SK-N-SH treated with all-trans-retinoic acid at 6 μM for 48 hours (cell line): ENCODE measurements around the gene ITGAV.

Experiments used
- ATAC-seq: fragments of 200-7000 bp; cut with Tn5 transposase; 3 replicates; pipeline ENCODE4 v1.9.1; 2020; ENCODE audit warnings: mild to moderate bottlenecking, moderate library complexity
- ARNTL ChIP-seq: fragments of 450-650 bp; formaldehyde crosslinking; IDR thresholded peaks from 2 replicates; pipeline ENCODE4 v1.5.0; 2020; ENCODE audit warnings: low read depth, mild to moderate bottlenecking, moderate library complexity, borderline replicate concordance
- BACH2 ChIP-seq: fragments of 250-450 bp; sonication (Bioruptor Pico); IDR thresholded peaks from 2 replicates; pipeline ENCODE4 v1.9.0; 2021; ENCODE audit warnings: mild to moderate bottlenecking, borderline replicate concordance
- CSDC2 ChIP-seq: fragments of 250-450 bp; sonication (Bioruptor Pico); IDR thresholded peaks from 2 replicates; pipeline ENCODE4 v1.5.0; 2020; ENCODE audit warnings: mild to moderate bottlenecking, moderate library complexity
- ESRRG ChIP-seq: fragments of 250-450 bp; sonication (Bioruptor Pico); IDR thresholded peaks from 2 replicates; pipeline ENCODE4 v1.6.1; 2021; ENCODE audit warnings: mild to moderate bottlenecking
- GLIS3 ChIP-seq: fragments of 250-450 bp; sonication (Bioruptor Pico); IDR thresholded peaks from 2 replicates; pipeline ENCODE4 v1.5.0; 2020; ENCODE audit warnings: mild to moderate bottlenecking, moderate library complexity
- ISL1 ChIP-seq: fragments of 250-450 bp; sonication (Bioruptor Pico); IDR thresholded peaks from 2 replicates; pipeline ENCODE4 v2.1.2; 2022; ENCODE audit warnings: mild to moderate bottlenecking, moderate library complexity
- OSR1 ChIP-seq: fragments of 250-450 bp; sonication (Bioruptor Pico); IDR thresholded peaks from 2 replicates; pipeline ENCODE4 v1.8.0; 2022; ENCODE audit warnings: moderate library complexity, mild to moderate bottlenecking, inconsistent platforms
- PPARA ChIP-seq: fragments of 250-450 bp; sonication (Bioruptor Pico); IDR thresholded peaks from 2 replicates; pipeline ENCODE4 v1.5.0; 2020; ENCODE audit warnings: mild to moderate bottlenecking, borderline replicate concordance
- RARB ChIP-seq: fragments of 250-450 bp; sonication (Bioruptor Pico); IDR thresholded peaks from 2 replicates; pipeline ENCODE4 v1.8.0; 2021; ENCODE audit warnings: mild to moderate bottlenecking, moderate library complexity
- SNAI2 ChIP-seq: fragments of 250-450 bp; sonication (Bioruptor Pico); IDR thresholded peaks from 2 replicates; pipeline ENCODE4 v1.5.0; 2020; ENCODE audit warnings: mild to moderate bottlenecking, moderate library complexity
- TCF4 ChIP-seq: fragments of 250-450 bp; sonication (Bioruptor Pico); IDR thresholded peaks from 2 replicates; pipeline ENCODE4 v1.8.0; 2021; ENCODE audit warnings: mild to moderate bottlenecking, moderate library complexity, borderline replicate concordance
- TOX ChIP-seq: fragments of 250-450 bp; sonication (Bioruptor Pico); IDR thresholded peaks from 2 replicates; pipeline ENCODE4 v1.8.0; 2021; ENCODE audit warnings: mild to moderate bottlenecking, moderate library complexity, borderline replicate concordance
- ZC3H10 ChIP-seq: fragments of 250-450 bp; sonication (Bioruptor Pico); IDR thresholded peaks from 2 replicates; pipeline ENCODE4 v1.5.1; 2021; ENCODE audit warnings: mild to moderate bottlenecking, moderate library complexity
- ZFP3 ChIP-seq: fragments of 250-450 bp; sonication (Bioruptor Pico); IDR thresholded peaks from 2 replicates; pipeline ENCODE4 v1.5.0; 2020; ENCODE audit warnings: mild to moderate bottlenecking, moderate library complexity
- ZFP30 ChIP-seq: fragments of 450-650 bp; formaldehyde crosslinking; IDR thresholded peaks from 2 replicates; pipeline ENCODE4 v1.5.0; 2022; ENCODE audit warnings: mild to moderate bottlenecking, moderate library complexity
- ZNF565 ChIP-seq: fragments of 450-650 bp; formaldehyde crosslinking; conservative IDR thresholded peaks from 2 replicates; pipeline ENCODE4 v1.5.0; 2020; ENCODE audit warnings: low read depth, mild to moderate bottlenecking, moderate library complexity
- ZNF70 ChIP-seq: fragments of 450-650 bp; formaldehyde crosslinking; IDR thresholded peaks from 2 replicates; pipeline ENCODE4 v1.5.0; 2020; ENCODE audit warnings: mild to moderate bottlenecking, moderate library complexity
- ZNF8 ChIP-seq: fragments of 450-650 bp; formaldehyde crosslinking; IDR thresholded peaks from 2 replicates; pipeline ENCODE4 v1.5.0; 2020; ENCODE audit warnings: mild to moderate bottlenecking, moderate library complexity
- TF ChIP-seq, protein P1 (sequence below): fragments of 250-450 bp; sonication (Bioruptor Pico); IDR thresholded peaks from 2 replicates; pipeline ENCODE4 v1.8.0; 2020; ENCODE audit warnings: mild to moderate bottlenecking, moderate library complexity, borderline replicate concordance
- TF ChIP-seq, protein P2 (sequence below): fragments of 250-450 bp; sonication (Bioruptor Pico); IDR thresholded peaks from 2 replicates; pipeline ENCODE4 v1.5.1; 2020; ENCODE audit warnings: low read depth, mild to moderate bottlenecking, moderate library complexity
- TF ChIP-seq, protein P3 (sequence below): fragments of 250-450 bp; sonication (Bioruptor Pico); IDR thresholded peaks from 2 replicates; pipeline ENCODE4 v1.5.0; 2020; ENCODE audit warnings: mild to moderate bottlenecking, moderate library complexity
- TF ChIP-seq, protein P4 (sequence below): fragments of 250-450 bp; sonication (Bioruptor Pico); IDR thresholded peaks from 2 replicates; pipeline ENCODE4 v1.8.0; 2021; ENCODE audit warnings: low read depth, mild to moderate bottlenecking, moderate library complexity, borderline replicate concordance
- TF ChIP-seq, protein P5 (sequence below): fragments of 250-450 bp; sonication (Bioruptor Pico); IDR thresholded peaks from 2 replicates; pipeline ENCODE4 v1.5.1; 2021; ENCODE audit warnings: mild to moderate bottlenecking, moderate library complexity

ITGAV gene

DNA sequence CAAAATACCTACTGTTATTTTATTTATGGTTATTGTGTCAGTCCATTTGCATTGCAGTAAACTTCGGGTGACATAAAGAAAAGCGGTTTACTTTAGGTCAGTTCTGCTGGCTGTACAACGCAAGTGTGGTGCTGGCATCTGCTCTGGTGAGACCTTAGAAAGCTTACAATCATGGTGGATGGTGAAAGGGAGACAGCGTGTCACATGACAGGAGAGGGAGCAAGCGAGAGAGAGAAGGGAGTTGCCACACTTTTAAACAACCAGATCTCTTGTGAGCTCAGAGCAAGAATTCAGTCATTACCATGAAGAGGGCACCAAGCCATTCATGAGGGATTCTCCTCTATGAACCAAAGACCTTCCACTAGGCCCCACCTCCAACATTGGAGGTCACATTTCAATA lies 102.0 kb downstream of the ITGAV start (continued):
- TF ChIP-seq, protein P1, sequence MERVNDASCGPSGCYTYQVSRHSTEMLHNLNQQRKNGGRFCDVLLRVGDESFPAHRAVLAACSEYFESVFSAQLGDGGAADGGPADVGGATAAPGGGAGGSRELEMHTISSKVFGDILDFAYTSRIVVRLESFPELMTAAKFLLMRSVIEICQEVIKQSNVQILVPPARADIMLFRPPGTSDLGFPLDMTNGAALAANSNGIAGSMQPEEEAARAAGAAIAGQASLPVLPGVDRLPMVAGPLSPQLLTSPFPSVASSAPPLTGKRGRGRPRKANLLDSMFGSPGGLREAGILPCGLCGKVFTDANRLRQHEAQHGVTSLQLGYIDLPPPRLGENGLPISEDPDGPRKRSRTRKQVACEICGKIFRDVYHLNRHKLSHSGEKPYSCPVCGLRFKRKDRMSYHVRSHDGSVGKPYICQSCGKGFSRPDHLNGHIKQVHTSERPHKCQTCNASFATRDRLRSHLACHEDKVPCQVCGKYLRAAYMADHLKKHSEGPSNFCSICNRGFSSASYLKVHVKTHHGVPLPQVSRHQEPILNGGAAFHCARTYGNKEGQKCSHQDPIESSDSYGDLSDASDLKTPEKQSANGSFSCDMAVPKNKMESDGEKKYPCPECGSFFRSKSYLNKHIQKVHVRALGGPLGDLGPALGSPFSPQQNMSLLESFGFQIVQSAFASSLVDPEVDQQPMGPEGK, result no peak
- TF ChIP-seq ZNF565 (CRISPR knock-in tag) (no peak), BACH2 (CRISPR knock-in tag) (no peak)

DNA sequence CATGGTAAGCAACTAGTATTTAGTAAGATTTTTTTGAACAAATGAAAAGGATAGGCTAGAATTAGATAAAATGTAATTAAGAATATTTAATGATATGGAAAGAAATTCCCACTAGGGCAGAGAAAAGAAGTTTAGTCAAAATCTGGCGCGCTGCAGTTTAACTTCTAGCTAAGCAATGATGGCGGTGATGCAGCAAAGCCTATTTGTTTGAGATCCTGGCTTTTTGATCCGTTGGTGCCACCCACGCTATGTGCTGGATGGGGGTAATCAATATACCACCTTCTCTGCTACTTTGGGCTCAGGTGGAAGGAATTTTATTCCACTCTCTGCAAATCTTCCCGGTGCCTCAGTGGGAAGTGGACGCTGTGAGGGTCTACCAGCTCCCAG lies 103.6 kb downstream of the ITGAV start:
- no peak for ATAC-seq

DNA sequence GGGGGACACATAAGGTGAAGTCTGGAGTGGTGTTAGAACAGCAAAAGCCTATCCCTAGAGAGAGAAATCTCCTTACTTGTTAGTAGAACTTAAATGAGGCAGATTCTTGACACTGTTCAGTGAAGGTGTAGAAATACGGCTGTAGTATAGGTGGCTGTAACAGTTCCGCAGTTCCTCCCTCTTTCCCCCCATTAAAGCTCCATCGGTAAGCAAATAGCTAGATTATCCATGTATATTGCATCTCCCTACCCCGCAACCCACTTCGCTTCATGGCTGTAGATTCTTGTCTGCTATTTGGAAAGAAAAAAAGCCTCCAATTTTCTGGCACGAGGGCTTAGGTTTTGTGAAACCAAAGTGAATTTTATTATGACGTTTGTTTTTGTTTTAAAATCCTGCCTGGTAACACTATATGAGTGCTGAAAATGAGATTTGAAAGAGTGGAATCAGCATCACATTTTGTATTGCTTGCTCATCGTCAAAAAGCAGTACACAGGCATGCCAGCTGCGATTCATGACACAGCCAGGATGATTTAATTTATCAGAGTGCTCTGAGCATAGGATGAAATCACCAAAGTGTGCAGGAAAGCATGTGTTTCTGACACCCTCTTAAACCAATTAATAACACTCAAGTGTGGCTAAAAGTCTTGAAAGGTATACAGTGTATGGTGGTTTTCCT lies 105.4 kb downstream of the ITGAV start:
- ATAC-seq, result peak; percentile 63
- TF ChIP-seq ZNF565 (CRISPR knock-in tag) (no peak), ZC3H10 (CRISPR knock-in tag) (no peak), ARNTL (CRISPR knock-in tag) (no peak), PPARA (CRISPR knock-in tag) (no peak), ESRRG (CRISPR knock-in tag) (no peak), ZNF8 (no peak)
- TF ChIP-seq, protein P2, sequence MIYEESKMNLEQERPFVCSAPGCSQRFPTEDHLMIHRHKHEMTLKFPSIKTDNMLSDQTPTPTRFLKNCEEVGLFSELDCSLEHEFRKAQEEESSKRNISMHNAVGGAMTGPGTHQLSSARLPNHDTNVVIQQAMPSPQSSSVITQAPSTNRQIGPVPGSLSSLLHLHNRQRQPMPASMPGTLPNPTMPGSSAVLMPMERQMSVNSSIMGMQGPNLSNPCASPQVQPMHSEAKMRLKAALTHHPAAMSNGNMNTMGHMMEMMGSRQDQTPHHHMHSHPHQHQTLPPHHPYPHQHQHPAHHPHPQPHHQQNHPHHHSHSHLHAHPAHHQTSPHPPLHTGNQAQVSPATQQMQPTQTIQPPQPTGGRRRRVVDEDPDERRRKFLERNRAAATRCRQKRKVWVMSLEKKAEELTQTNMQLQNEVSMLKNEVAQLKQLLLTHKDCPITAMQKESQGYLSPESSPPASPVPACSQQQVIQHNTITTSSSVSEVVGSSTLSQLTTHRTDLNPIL (CRISPR knock-in tag), result no peak
- TF ChIP-seq, protein P1, result no peak
- TF ChIP-seq, protein P3, sequence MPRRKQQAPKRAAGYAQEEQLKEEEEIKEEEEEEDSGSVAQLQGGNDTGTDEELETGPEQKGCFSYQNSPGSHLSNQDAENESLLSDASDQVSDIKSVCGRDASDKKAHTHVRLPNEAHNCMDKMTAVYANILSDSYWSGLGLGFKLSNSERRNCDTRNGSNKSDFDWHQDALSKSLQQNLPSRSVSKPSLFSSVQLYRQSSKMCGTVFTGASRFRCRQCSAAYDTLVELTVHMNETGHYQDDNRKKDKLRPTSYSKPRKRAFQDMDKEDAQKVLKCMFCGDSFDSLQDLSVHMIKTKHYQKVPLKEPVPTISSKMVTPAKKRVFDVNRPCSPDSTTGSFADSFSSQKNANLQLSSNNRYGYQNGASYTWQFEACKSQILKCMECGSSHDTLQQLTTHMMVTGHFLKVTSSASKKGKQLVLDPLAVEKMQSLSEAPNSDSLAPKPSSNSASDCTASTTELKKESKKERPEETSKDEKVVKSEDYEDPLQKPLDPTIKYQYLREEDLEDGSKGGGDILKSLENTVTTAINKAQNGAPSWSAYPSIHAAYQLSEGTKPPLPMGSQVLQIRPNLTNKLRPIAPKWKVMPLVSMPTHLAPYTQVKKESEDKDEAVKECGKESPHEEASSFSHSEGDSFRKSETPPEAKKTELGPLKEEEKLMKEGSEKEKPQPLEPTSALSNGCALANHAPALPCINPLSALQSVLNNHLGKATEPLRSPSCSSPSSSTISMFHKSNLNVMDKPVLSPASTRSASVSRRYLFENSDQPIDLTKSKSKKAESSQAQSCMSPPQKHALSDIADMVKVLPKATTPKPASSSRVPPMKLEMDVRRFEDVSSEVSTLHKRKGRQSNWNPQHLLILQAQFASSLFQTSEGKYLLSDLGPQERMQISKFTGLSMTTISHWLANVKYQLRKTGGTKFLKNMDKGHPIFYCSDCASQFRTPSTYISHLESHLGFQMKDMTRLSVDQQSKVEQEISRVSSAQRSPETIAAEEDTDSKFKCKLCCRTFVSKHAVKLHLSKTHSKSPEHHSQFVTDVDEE (CRISPR knock-in tag), result no peak

More for the DNA sequence above, 103.6 kb downstream of the ITGAV start:
- TF ChIP-seq, protein P4, sequence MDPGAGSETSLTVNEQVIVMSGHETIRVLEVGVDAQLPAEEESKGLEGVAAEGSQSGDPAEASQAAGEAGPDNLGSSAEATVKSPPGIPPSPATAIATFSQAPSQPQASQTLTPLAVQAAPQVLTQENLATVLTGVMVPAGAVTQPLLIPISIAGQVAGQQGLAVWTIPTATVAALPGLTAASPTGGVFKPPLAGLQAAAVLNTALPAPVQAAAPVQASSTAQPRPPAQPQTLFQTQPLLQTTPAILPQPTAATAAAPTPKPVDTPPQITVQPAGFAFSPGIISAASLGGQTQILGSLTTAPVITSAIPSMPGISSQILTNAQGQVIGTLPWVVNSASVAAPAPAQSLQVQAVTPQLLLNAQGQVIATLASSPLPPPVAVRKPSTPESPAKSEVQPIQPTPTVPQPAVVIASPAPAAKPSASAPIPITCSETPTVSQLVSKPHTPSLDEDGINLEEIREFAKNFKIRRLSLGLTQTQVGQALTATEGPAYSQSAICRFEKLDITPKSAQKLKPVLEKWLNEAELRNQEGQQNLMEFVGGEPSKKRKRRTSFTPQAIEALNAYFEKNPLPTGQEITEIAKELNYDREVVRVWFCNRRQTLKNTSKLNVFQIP, result no peak
- no peak for TF ChIP-seq ZFP30 (CRISPR knock-in tag)
- no peak for TF ChIP-seq PPARA (CRISPR knock-in tag)
- no peak for TF ChIP-seq ZNF70 (CRISPR knock-in tag)
- no peak for TF ChIP-seq OSR1 (CRISPR knock-in tag)
- no peak for TF ChIP-seq SNAI2 (CRISPR knock-in tag)
- no peak for TF ChIP-seq ZNF565 (CRISPR knock-in tag)
- no peak for TF ChIP-seq BACH2 (CRISPR knock-in tag)
- TF ChIP-seq TCF4, result no peak
- no peak for TF ChIP-seq CSDC2 (CRISPR knock-in tag)
- TF ChIP-seq ZFP3, result no peak
- TF ChIP-seq, protein P3 (CRISPR knock-in tag), result no peak
- TF ChIP-seq, protein P5, sequence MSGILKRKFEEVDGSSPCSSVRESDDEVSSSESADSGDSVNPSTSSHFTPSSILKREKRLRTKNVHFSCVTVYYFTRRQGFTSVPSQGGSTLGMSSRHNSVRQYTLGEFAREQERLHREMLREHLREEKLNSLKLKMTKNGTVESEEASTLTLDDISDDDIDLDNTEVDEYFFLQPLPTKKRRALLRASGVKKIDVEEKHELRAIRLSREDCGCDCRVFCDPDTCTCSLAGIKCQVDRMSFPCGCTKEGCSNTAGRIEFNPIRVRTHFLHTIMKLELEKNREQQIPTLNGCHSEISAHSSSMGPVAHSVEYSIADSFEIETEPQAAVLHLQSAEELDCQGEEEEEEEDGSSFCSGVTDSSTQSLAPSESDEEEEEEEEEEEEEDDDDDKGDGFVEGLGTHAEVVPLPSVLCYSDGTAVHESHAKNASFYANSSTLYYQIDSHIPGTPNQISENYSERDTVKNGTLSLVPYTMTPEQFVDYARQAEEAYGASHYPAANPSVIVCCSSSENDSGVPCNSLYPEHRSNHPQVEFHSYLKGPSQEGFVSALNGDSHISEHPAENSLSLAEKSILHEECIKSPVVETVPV (CRISPR knock-in tag), result no peak
- no peak for TF ChIP-seq GLIS3 (CRISPR knock-in tag)
- TF ChIP-seq RARB (CRISPR knock-in tag), result no peak
- TF ChIP-seq TOX (CRISPR knock-in tag), result no peak
- TF ChIP-seq, protein P2 (CRISPR knock-in tag), result no peak
- TF ChIP-seq ISL1 (CRISPR knock-in tag), result no peak
- no peak for TF ChIP-seq ZNF8
